ENCODE measurements around the gene KMT5C. TPM values are rescaled to one million over a fixed set of nuclear protein-coding genes. Genes with fewer than 3 reads are reported as not detected.

The KMT5C gene
- total and polyA plus RNA-seq, 2 donors: 9.3 to 10.2 TPM

GRCh38 chr19:55309448-55309847, 30.2 kb upstream of the KMT5C start:
- no peak overlapping the region for H3K4me3 ChIP-seq (ENCODE audit: low read depth, low read length)
- H3K4me1 ChIP-seq (ENCODE audit: insufficient read depth): no peaks in the 10 kb centered on the region
- 94% methylated on average over 5 of the region's 5 CpGs for WGBS
- no peak for DNase-seq (ENCODE audit: extremely low spot score)
- H3K27ac ChIP-seq (ENCODE audit: low read depth): no peak overlapping the region
- H3K36me3 ChIP-seq (ENCODE audit: insufficient read depth): no peaks in the 10 kb centered on the region

- 76% methylated on average over 7 of the region's 7 CpGs for WGBS
- H3K36me3 ChIP-seq (ENCODE audit: insufficient read depth): no peaks in the 10 kb centered on the region
- DNase-seq (ENCODE audit: extremely low spot score): no peak
Observed at GRCh38 chr19:55310498-55310897, 29.2 kb upstream of the KMT5C start.

GRCh38 chr19:55311397-55311796, 28.3 kb upstream of the KMT5C start:
- DNase-seq (ENCODE audit: extremely low spot score): no peak
- Histone ChIP-seq H3K36me3 (ENCODE audit: insufficient read depth) (no peaks in the 10 kb centered on the region), H3K4me3 (ENCODE audit: low read depth, low read length) (no peak overlapping the region), H3K27ac (ENCODE audit: low read depth) (no peak overlapping the region), H3K4me1 (ENCODE audit: insufficient read depth) (no peaks in the 10 kb centered on the region)
- WGBS: 86% methylated on average over 9 of the region's 9 CpGs

More at GRCh38 chr19:55310498-55310897, 29.2 kb upstream of the KMT5C start:
- no peaks in the 10 kb centered on the region for H3K4me1 ChIP-seq (ENCODE audit: insufficient read depth)
- no peak overlapping the region for H3K4me3 ChIP-seq (ENCODE audit: low read depth, low read length)
- H3K27ac ChIP-seq (ENCODE audit: low read depth): no peak overlapping the region

- Histone ChIP-seq H3K4me1 (ENCODE audit: insufficient read depth) (no peaks in the 10 kb centered on the region), H3K27ac (ENCODE audit: low read depth) (no peak overlapping the region), H3K36me3 (ENCODE audit: insufficient read depth) (no peaks in the 10 kb centered on the region), H3K4me3 (ENCODE audit: low read depth, low read length) (no peak overlapping the region)
- WGBS: 87% methylated on average over 18 of the region's 18 CpGs
- no peak for DNase-seq (ENCODE audit: extremely low spot score)
Observed at GRCh38 chr19:55311797-55312196, 27.9 kb upstream of the KMT5C start.

GRCh38 chr19:55312621-55313512, 26.8 kb upstream of the KMT5C start:
- 70% methylated on average over 47 of the region's 47 CpGs for WGBS
- no peak for DNase-seq (ENCODE audit: extremely low spot score)
- Histone ChIP-seq H3K36me3 (ENCODE audit: insufficient read depth) (no peaks in the 10 kb centered on the region), H3K4me3 (ENCODE audit: low read depth, low read length) (no peak overlapping the region), H3K4me1 (ENCODE audit: insufficient read depth) (no peaks in the 10 kb centered on the region), H3K27ac (ENCODE audit: low read depth) (no peak overlapping the region)

GRCh38 chr19:55314396-55314795, 25.3 kb upstream of the KMT5C start:
- WGBS: 80% methylated on average over 8 of the region's 8 CpGs
- no peak overlapping the region for H3K27ac ChIP-seq (ENCODE audit: low read depth)
- no peaks in the 10 kb centered on the region for H3K4me1 ChIP-seq (ENCODE audit: insufficient read depth)
- no peak for DNase-seq (ENCODE audit: extremely low spot score)
- no peak overlapping the region for H3K4me3 ChIP-seq (ENCODE audit: low read depth, low read length)
- no peaks in the 10 kb centered on the region for H3K36me3 ChIP-seq (ENCODE audit: insufficient read depth)

- WGBS: 84% methylated on average over 13 of the region's 13 CpGs
- no peak overlapping the region for H3K27ac ChIP-seq (ENCODE audit: low read depth)
- H3K4me3 ChIP-seq (ENCODE audit: low read depth, low read length): no peak overlapping the region
- H3K36me3 ChIP-seq (ENCODE audit: insufficient read depth): no peaks in the 10 kb centered on the region
- no peaks in the 10 kb centered on the region for H3K4me1 ChIP-seq (ENCODE audit: insufficient read depth)
- no peak for DNase-seq (ENCODE audit: extremely low spot score)
Observed at GRCh38 chr19:55315956-55316525, 23.6 kb upstream of the KMT5C start.

- Histone ChIP-seq H3K4me3 (ENCODE audit: low read depth, low read length) (no peak overlapping the region), H3K4me1 (ENCODE audit: insufficient read depth) (no peaks in the 10 kb centered on the region), H3K36me3 (ENCODE audit: insufficient read depth) (no peaks in the 10 kb centered on the region), H3K27ac (ENCODE audit: low read depth) (no peak overlapping the region)
- 82% methylated on average over 8 of the region's 8 CpGs for WGBS
- DNase-seq (ENCODE audit: extremely low spot score): no peak
Observed at GRCh38 chr19:55316646-55317045, 23.0 kb upstream of the KMT5C start.

GRCh38 chr19:55319785-55320184, 19.9 kb upstream of the KMT5C start:
- DNase-seq (ENCODE audit: extremely low spot score): no peak
- 15% methylated on average over 21 of the region's 21 CpGs for WGBS
- Histone ChIP-seq H3K27ac (ENCODE audit: low read depth) (no peak overlapping the region), H3K4me1 (ENCODE audit: insufficient read depth) (no peaks in the 10 kb centered on the region), H3K4me3 (ENCODE audit: low read depth, low read length) (no peak overlapping the region), H3K36me3 (ENCODE audit: insufficient read depth) (no peaks in the 10 kb centered on the region)

- Histone ChIP-seq H3K4me3 (ENCODE audit: low read depth, low read length) (no peak overlapping the region), H3K36me3 (ENCODE audit: insufficient read depth) (no peaks in the 10 kb centered on the region), H3K27ac (ENCODE audit: low read depth) (no peak overlapping the region), H3K4me1 (ENCODE audit: insufficient read depth) (no peaks in the 10 kb centered on the region)
- 82% methylated on average over 8 of the region's 8 CpGs for WGBS
- no peak for DNase-seq (ENCODE audit: extremely low spot score)
Observed at GRCh38 chr19:55320844-55321419, 18.7 kb upstream of the KMT5C start.

GRCh38 chr19:55321466-55322137, 18.1 kb upstream of the KMT5C start:
- H3K27ac ChIP-seq (ENCODE audit: low read depth): no peak overlapping the region
- DNase-seq (ENCODE audit: extremely low spot score): no peak
- WGBS: 79% methylated on average over 9 of the region's 9 CpGs
- no peak overlapping the region for H3K4me3 ChIP-seq (ENCODE audit: low read depth, low read length)
- no peaks in the 10 kb centered on the region for H3K4me1 ChIP-seq (ENCODE audit: insufficient read depth)
- no peaks in the 10 kb centered on the region for H3K36me3 ChIP-seq (ENCODE audit: insufficient read depth)

GRCh38 chr19:55322204-55322885, 17.3 kb upstream of the KMT5C start:
- Histone ChIP-seq H3K36me3 (ENCODE audit: insufficient read depth) (no peaks in the 10 kb centered on the region), H3K4me3 (ENCODE audit: low read depth, low read length) (no peak overlapping the region), H3K27ac (ENCODE audit: low read depth) (no peak overlapping the region), H3K4me1 (ENCODE audit: insufficient read depth) (no peaks in the 10 kb centered on the region)
- 56% methylated on average over 12 of the region's 12 CpGs for WGBS
- no peak for DNase-seq (ENCODE audit: extremely low spot score)

GRCh38 chr19:55324662-55325061, 15.0 kb upstream of the KMT5C start:
- H3K4me3 ChIP-seq (ENCODE audit: low read depth, low read length): no peak overlapping the region
- no peak for DNase-seq (ENCODE audit: extremely low spot score)
- WGBS: 77% methylated on average over 6 of the region's 6 CpGs
- no peaks in the 10 kb centered on the region for H3K4me1 ChIP-seq (ENCODE audit: insufficient read depth)
- no peak overlapping the region for H3K27ac ChIP-seq (ENCODE audit: low read depth)
- no peaks in the 10 kb centered on the region for H3K36me3 ChIP-seq (ENCODE audit: insufficient read depth)
